Measurements from ENCODE around the gene RASGRF2.
"Not testable (repeated sequence)": the region's sequence is repeated elsewhere in the genome, so short reads cannot be mapped to it uniquely, and the experiment has no call there.

RASGRF2 gene

GRCh38 chr5:81241001-81241400 is 280.8 kb downstream of the RASGRF2 start:
- no peak for DNase-seq (ENCODE audit: low spot score)

DNA sequence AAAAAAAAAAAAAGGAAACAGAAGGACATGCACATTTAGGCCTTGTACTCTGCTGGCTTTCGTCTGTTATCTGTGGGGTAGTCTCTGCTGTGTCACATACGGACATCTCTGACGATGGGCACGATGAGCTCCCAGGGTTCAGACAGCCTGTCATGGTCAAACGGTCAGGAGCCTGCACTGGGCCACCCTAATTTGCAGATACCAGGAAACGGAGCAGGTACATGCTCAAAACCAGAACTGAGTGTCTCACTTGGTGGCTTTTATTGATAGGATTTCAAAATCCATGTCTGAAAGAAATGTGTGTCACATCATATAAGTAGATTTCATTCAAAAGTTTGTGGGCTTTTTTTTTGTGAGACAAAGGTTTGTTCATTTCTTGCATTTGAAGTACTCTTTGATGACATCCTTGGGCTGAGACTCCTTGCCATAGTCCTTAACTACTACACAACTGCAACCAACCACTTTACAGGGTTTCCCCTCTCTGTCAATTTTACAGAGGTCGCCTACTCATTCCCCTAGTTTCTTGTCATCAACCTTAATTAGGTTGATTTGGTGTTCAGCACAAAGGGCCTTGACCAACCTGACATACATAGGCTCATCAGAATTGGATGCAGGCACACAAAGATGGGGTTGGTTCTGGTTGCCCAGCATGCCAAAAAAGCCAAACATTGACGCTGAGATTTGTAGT is 281.9 kb downstream of the RASGRF2 start:
- no peak for DNase-seq (ENCODE audit: low spot score)

DNA sequence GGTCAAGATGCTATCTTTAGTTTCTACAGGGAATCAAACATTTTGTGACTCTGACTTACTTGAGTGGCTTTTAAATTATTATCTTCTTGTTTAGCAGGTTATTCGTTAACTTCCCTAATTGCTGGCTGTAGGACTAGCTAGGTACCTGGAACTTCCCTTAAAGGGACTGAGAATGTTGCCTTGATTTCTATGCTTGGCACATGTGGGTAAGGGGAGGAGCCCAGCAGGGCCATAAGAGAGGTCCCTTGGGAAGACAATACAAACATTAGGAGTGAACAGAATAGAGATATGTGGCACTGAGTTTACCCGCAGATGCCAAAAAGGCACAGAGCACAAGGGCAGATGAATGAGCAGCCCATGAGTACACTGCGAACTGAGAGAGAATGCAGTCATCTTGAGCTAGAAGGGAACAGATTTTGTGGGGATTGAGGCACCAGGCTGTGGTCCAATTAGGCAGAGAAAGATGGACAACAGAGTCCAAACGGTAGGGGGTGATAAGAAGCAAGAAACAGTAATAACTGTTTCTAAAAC is 282.8 kb downstream of the RASGRF2 start:
- DNase-seq (ENCODE audit: low spot score) = no peak

GRCh38 chr5:81244451-81244850 is 284.3 kb downstream of the RASGRF2 start:
- no peak for DNase-seq (ENCODE audit: low spot score)

GRCh38 chr5:81245871-81246235 is 285.7 kb downstream of the RASGRF2 start:
- no peak for DNase-seq (ENCODE audit: low spot score)

GRCh38 chr5:81246697-81247096 is 286.5 kb downstream of the RASGRF2 start:
- DNase-seq (ENCODE audit: low spot score) = no peak

DNA sequence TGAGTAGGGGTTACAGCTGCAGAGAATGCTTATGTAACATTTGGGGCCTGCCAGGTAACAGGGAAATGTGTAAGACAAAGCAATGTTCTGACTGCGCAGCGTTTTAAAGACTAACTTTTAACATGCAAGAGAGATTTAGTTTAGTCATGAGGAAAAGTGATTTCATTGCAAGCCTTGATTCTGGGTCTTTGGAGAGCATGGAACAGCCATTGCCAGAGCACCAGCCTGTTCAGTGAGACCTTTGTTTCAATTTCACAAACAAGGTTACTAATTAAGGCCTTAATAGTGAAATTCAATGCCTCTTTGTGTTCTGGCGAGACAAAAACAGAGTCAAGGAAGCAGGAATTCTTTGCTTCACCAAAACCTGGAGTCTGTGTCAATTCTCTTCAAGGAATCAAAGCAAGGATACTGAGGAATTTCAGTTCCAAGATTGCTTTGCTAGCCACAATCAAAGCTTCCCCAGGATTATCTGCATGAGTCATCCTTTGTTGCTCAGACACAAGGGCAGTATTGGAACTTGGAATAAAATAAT is 287.3 kb downstream of the RASGRF2 start:
- no peak for DNase-seq (ENCODE audit: low spot score)

DNA sequence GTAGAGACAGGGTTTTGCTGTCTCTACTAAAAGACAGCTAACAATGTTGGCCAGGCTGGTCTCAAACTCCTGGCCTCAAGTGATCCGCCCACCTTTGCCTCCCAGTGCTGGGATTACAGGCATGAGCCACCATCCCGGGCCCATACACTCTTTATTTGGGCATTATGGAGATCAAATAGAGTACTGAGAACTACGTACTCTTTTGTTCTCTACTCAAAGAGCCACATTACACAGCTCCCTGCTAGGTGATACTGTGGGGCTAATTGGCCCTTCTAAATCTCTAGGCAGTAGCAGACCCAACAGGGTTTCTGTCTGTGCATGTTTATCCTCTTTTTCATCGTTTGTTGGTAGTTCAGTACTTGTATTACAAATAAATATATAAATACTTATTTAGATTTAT is 289.1 kb downstream of the RASGRF2 start:
- no peak for DNase-seq (ENCODE audit: low spot score)

DNA sequence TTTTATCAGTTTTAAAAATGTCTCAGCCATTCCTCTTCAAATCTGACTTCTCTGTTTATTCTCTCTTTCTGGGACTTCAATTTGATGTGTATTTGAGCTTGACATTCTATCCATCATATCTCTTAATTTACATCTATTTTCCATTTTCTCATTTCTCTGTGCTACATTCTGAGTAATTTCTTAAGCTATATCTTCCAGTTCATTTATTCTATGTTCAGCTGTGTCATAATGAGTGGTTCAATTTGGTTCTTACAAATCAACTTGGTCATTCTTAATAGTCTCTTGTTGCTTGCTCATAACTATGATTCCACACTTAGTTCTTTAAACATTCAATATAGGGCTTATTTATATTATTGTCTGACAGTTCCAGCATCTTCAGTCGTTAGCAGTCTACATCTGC is 289.8 kb downstream of the RASGRF2 start:
- no peak for DNase-seq (ENCODE audit: low spot score)

DNA sequence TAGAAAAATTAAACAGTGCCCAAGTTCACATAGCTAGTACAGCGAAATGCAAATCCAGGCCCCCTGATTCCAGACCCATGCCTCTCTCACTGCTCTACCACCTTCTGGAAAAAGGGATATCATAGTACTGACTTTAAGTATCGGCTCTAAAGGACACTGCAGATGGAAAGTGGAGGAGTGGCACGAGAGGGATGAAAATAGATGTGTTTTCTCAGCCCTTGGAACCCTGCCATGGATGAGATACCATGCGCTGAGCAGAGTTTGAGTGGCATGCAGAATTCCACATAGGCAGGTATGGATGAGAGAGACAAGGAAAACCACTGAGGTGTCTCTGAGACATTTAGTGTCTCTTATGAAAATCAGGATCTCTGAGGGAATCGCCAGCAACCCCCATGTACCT is 291.8 kb downstream of the RASGRF2 start:
- no peak for DNase-seq (ENCODE audit: low spot score)

DNA sequence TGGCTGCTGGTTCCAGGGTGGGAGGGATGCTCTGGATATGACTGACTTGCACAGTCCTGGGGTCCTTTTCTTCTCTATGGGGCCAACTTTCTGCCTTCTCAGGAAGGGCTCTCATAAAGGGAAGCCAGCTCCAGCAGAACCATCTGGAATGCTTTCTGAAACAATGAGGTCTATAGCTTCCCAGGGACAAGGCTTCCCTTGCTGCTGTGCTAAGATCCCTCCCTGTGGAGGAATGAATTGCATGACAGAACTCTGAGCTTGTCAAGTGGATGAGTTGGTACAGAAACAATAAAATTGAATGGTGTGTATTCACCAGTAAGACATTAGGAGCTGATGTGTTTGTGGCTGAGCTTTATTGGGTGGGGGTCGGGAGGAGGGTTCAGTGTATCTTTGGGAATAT is 292.7 kb downstream of the RASGRF2 start:
- no peak for DNase-seq (ENCODE audit: low spot score)

DNA sequence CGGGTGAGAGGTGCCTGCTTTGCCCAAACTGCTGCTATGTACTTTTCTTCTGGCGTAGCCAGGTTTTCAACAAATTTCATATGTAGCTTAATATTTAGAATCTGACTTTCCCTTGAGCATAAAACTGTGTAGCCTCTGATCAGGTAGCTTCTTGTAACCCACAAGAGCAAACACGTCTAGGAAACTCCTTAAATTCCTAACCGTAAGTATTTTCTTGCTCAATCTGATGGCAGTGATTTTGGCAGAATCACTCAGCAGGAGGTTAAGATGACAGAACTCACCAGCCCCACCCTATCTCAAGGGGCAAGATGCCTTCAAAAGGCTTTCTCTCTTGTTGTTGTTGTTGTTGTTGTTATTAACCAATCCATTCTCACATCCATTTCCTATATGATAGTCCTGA is 293.7 kb downstream of the RASGRF2 start:
- no peak for DNase-seq (ENCODE audit: low spot score)

- DNase-seq (ENCODE audit: low spot score) = no peak
These were observed 294.9 kb downstream of the RASGRF2 start for GRCh38 chr5:81254886-81255559.

DNA sequence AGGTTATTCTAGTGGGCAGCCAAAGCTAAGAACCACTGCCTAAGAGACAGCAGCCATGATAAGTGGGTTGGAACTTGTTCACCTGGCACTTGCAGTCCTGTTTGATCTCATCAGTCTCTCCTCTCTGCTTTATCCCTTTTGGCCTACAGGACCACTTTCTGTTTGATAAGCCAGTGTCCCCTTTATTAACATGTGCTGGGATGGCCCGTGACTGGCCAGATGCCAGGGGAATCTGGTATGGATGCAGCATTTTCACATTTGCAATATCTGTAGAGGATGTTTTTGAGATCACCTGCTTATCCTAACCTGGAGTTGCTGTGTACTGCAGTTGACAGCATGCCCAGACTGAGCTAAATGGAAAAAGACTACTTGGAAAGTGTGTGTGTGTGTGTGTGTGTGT is 296.6 kb downstream of the RASGRF2 start:
- DNase-seq (ENCODE audit: low spot score) = no peak

GRCh38 chr5:81262796-81263195 is 302.6 kb downstream of the RASGRF2 start:
- not testable (repeated sequence) for DNase-seq (ENCODE audit: low spot score)

DNA sequence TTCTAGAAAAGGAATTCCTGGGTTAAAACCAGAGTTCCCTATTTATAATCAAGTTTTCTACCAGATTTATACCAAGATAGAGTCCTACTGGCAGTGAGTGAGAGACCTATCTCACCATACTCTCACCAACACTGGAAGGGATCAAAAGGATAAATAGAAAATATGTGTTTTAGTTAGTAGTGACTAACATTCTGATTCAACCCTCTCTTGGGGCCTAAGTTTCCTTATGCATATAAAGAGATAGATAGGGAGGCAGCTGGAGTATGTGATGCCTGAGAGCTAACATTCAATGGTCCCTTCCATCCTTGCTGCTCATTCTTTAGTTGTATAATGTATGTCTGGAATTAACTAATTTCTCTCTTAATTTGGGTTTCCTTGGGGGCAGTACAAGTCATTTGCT is 304.9 kb downstream of the RASGRF2 start:
- no peak for DNase-seq (ENCODE audit: low spot score)

DNA sequence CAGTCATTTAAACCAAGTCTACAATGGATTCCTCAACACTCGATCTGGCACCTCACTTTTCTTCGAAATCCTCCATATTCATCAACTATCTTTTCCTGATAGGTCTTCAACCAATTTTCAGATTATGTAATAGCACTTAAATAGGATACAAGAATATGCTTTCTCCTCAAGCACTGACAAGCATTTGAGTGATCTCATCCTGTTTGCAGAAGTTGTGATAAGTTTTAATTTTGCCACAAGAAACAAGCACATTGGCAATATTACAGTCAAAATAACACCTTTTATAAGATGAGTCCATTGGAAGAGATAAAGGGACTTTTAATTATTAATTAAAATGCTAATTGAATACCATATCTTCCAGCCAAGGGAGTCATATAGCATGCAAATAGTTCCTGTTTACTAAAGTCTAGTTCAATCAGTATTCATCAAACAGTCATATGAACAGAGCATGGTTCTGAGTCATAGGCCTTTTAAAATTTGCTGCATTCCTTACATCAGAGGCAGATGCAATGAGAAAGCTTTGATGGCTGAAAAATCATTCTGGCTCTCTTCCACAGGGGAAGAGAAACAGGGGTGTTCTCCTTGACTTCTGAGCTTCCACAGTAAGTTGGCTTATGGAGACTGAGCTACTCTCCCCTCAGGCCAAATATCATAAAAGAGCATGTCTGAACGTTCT is 308.5 kb downstream of the RASGRF2 start:
- DNase-seq (ENCODE audit: low spot score) = no peak

DNA sequence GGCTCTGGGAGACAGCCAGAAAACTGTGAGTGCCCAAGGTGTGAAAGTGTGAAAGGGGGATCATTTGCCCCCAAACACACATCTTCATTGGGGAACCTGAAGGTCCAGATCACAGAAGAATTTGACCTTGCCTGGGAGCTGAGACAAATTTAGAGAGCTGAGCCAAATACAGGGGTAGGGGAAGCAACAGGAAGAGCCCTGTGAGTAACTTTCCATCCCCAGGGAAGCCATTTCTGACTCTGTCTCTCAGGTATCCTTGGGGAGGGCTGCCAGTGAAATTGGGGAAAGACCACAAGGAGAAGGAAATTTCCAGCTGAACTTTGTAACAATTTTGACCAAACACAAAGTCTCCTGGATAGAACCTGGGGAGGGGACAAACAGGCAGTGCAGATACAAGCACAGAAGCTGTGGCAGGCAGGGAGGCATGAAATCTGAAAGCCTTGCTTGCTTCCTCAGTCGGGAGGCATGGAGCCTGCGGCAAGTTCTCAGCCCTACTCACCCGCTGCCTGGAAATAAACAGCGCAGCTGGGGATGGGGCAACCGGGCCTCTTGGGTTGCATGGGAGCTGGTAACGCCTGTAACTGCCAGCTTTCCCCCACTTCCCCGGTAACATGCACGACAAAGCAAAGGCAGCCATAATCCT is 309.7 kb downstream of the RASGRF2 start:
- no peak for DNase-seq (ENCODE audit: low spot score)

DNA sequence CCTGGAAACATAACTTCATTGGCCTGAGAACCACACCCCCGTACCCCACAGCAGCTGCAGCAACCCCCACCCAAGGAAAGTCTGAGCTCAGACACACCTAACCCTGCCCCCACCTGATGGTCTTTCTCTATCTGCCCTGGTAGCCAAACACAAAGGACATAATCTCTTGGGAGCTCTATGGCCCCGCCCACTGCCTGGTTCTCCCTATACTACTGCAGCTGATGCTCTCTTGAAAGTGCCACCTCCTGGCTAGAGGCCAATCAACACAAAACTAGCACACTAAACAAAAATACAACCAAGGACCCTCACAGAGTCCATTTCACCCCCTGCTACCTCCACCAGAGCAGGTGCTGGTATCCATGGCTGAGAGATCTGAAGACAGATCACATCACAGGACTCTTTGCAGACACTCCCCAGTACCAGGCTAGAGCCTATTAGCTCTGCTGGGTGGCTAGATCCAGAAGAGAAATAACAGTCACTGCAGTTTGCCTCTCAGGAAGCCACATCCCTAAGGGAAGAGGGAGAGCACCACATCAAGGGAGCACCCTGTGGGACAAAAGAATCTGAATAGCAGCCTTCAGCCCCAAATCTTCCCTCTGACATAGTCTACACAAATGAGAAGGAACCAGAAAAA is 310.3 kb downstream of the RASGRF2 start:
- DNase-seq (ENCODE audit: low spot score) = not testable (repeated sequence)
